Measurements from ENCODE around the gene SKAP2.

Gene SKAP2

DNA sequence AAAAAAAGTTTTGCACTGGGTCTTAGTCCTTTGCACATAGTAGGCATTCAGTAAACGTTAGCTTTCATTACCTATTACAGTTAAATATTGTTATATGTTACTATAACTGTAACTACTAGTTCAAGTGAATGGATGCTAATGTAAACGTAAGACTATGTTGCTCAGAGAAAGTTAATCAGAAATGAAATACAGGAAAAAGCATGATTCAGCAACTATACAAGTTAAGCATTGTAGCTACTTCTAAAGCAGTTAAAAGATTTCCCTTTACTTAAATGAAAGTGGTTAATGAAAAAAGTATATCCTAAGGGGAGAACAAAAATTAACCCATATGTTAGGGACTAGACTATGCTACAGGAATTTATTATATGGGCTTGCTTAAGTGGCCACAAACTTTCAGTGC, 121.2 kb downstream of the SKAP2 start:
- no peak overlapping the region for H2BK15ac ChIP-seq (ENCODE audit: low read length)
- H4K91ac ChIP-seq (ENCODE audit: low read depth, low read length, poor library complexity): no peak overlapping the region

DNA sequence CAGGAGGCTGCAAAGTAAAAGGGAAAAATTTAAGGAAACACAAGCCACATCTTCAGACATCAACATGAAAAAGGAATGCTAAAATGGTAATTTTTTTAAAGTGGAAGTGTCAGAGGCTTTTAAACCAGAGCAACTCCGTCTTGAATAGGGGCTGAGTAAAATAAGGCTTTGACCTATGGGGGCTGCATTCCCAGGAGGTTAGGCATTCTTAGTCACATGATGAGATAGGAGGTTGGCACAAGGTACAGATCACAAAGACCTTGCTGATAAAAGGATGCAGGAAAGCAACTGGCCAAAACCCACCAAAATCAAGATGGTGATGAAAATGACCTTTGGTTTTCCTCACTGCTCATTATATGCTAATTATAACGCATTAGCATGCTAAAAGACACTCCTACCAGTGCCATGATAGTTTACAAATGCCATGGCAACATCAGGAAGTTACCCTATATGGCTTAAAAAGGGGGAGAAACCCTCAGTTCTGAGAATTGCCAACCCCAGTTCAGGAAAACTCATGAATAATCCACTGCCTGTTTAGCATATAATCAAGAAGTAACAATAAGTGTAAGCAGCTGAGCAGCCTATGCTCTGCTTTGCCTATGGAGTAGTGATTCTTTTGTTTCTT, 128.3 kb downstream of the SKAP2 start:
- no peak overlapping the region for H3K4me2 ChIP-seq (ENCODE audit: insufficient read depth, low read length, poor library complexity, severe bottlenecking)
- H3K14ac ChIP-seq (ENCODE audit: low read length): no peak overlapping the region
- H3K27me3 ChIP-seq (ENCODE audit: control insufficient read depth in 3 of 3, insufficient read depth in 3 of 3, low read depth in 1 of 3, low read length in 3 of 3): peaks cover 0 to under 1% (median 0%) of the 10 kb centered on the region in 3 experiments
- H3K9ac ChIP-seq (ENCODE audit: low read depth, low read length, poor library complexity): no peak overlapping the region
- H3K23ac ChIP-seq (ENCODE audit: low read depth, low read length, poor library complexity): no peak overlapping the region
- no peak overlapping the region for H2AK5ac ChIP-seq (ENCODE audit: low read depth, low read length)
- no peak overlapping the region for H2AFZ ChIP-seq (ENCODE audit: low read length)
- no peak overlapping the region for H3K4ac ChIP-seq (ENCODE audit: low read length)
- H3K27ac ChIP-seq (replicated peaks; ENCODE audit: low read length): no peak overlapping the region
- no peaks in the 10 kb centered on the region for H3K79me1 ChIP-seq (ENCODE audit: low read depth, low read length)
- WGBS, 2 donors (ENCODE audit: extremely low coverage in 2 of 2, insufficient read length in 2 of 2, insufficient replicate concordance in 1 of 2): no CpG with 5 or more reads among the region's 2 CpGs
- no peak overlapping the region for H2BK15ac ChIP-seq (ENCODE audit: low read length)
- no peaks in the 10 kb centered on the region for H3K36me3 ChIP-seq (replicated peaks in 1 of 2; ENCODE audit: control insufficient read depth in 2 of 2, insufficient read depth in 2 of 2, low read length in 2 of 2)
- H3K4me1 ChIP-seq (ENCODE audit: control insufficient read depth in 2 of 2, insufficient read depth in 1 of 2, low read depth in 1 of 2, low read length in 2 of 2): peaks cover 0 to 6% of the 10 kb centered on the region in 2 donors
- no peak overlapping the region for H4K8ac ChIP-seq (ENCODE audit: low read depth, low read length)
- no peak overlapping the region for H2BK120ac ChIP-seq (ENCODE audit: low read depth, low read length)
- no peak overlapping the region for H2BK5ac ChIP-seq (ENCODE audit: low read length)
- no peak overlapping the region for H3K4me3 ChIP-seq (ENCODE audit: low read length in 2 of 2)
- no peaks in the 10 kb centered on the region for H3K9me3 ChIP-seq (replicated peaks in 1 of 2; ENCODE audit: control insufficient read depth in 2 of 2, insufficient read depth in 1 of 2, low read depth in 1 of 2, low read length in 2 of 2)
- no peak for DNase-seq (ENCODE audit: low spot score)
- no peak overlapping the region for H2BK12ac ChIP-seq (ENCODE audit: low read length)
- H4K91ac ChIP-seq (ENCODE audit: low read depth, low read length, poor library complexity): no peak overlapping the region
- H3K18ac ChIP-seq (ENCODE audit: low read length): no peak overlapping the region

More for the DNA sequence above, 121.2 kb downstream of the SKAP2 start:
- no peaks in the 10 kb centered on the region for H3K4me1 ChIP-seq (ENCODE audit: control insufficient read depth in 2 of 2, insufficient read depth in 1 of 2, low read depth in 1 of 2, low read length in 2 of 2)
- no peak overlapping the region for H2BK120ac ChIP-seq (ENCODE audit: low read depth, low read length)
- no peak overlapping the region for H2AFZ ChIP-seq (ENCODE audit: low read length)
- H3K27me3 ChIP-seq (ENCODE audit: control insufficient read depth in 3 of 3, insufficient read depth in 3 of 3, low read depth in 1 of 3, low read length in 3 of 3): peaks cover 0 to 14% (median 0%) of the 10 kb centered on the region in 3 experiments
- no peak overlapping the region for H3K4me3 ChIP-seq (ENCODE audit: low read length in 2 of 2)
- no peak overlapping the region for H3K27ac ChIP-seq (replicated peaks; ENCODE audit: low read length)
- H3K4ac ChIP-seq (ENCODE audit: low read length): no peak overlapping the region
- H4K8ac ChIP-seq (ENCODE audit: low read depth, low read length): no peak overlapping the region
- no peak overlapping the region for H3K9ac ChIP-seq (ENCODE audit: low read depth, low read length, poor library complexity)
- H2BK5ac ChIP-seq (ENCODE audit: low read length): no peak overlapping the region
- DNase-seq (ENCODE audit: low spot score): no peak
- no peak overlapping the region for H3K14ac ChIP-seq (ENCODE audit: low read length)
- H3K36me3 ChIP-seq (replicated peaks in 1 of 2; ENCODE audit: control insufficient read depth in 2 of 2, insufficient read depth in 2 of 2, low read length in 2 of 2): no peaks in the 10 kb centered on the region
- no peak overlapping the region for H2BK12ac ChIP-seq (ENCODE audit: low read length)
- H3K23ac ChIP-seq (ENCODE audit: low read depth, low read length, poor library complexity): no peak overlapping the region
- no peaks in the 10 kb centered on the region for H3K9me3 ChIP-seq (replicated peaks in 1 of 2; ENCODE audit: control insufficient read depth in 2 of 2, insufficient read depth in 1 of 2, low read depth in 1 of 2, low read length in 2 of 2)
- WGBS, 2 donors (ENCODE audit: extremely low coverage in 2 of 2, insufficient read length in 2 of 2, insufficient replicate concordance in 1 of 2): no CpG with 5 or more reads among the region's 2 CpGs
- no peak overlapping the region for H2AK5ac ChIP-seq (ENCODE audit: low read depth, low read length)
- no peak overlapping the region for H3K4me2 ChIP-seq (ENCODE audit: insufficient read depth, low read length, poor library complexity, severe bottlenecking)
- H3K79me1 ChIP-seq (ENCODE audit: low read depth, low read length): no peaks in the 10 kb centered on the region
- no peak overlapping the region for H3K18ac ChIP-seq (ENCODE audit: low read length)

DNA sequence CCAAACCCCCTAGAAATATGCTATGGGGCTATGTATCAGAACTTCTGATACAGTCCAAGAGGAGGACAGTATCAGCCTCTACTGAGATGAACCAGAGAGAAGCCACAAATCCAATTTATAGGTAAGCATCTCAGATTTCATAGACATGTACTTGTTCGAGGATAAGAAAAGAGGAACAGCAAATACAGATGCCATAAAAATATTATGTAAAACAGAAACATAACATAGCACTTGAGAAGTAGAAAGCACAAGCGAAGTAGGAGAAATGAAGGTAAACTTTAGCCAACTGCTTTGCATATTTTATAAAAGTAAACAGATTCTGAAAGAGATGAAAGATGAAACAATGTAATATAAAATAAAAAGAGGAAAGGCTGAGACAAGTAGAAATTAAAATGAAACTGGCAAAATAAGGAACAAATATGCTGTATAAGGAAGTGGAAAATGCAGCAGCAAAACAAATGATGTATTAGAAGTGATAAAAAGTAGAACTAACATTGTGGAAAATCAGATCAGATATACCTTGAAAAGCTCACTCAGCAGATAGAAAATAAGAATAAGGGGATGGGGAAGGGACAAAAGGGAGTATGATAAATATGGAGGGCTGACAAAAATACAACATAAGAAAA, 135.1 kb downstream of the SKAP2 start:
- H3K18ac ChIP-seq (ENCODE audit: low read length): no peak overlapping the region
- H2BK12ac ChIP-seq (ENCODE audit: low read length): no peak overlapping the region
- H3K9ac ChIP-seq (ENCODE audit: low read depth, low read length, poor library complexity): no peak overlapping the region
- no peak overlapping the region for H3K27ac ChIP-seq (replicated peaks; ENCODE audit: low read length)
- H3K4ac ChIP-seq (ENCODE audit: low read length): no peak overlapping the region
- no peak overlapping the region for H4K8ac ChIP-seq (ENCODE audit: low read depth, low read length)
- no peaks in the 10 kb centered on the region for H3K36me3 ChIP-seq (replicated peaks in 1 of 2; ENCODE audit: control insufficient read depth in 2 of 2, insufficient read depth in 2 of 2, low read length in 2 of 2)
- H3K4me2 ChIP-seq (ENCODE audit: insufficient read depth, low read length, poor library complexity, severe bottlenecking): no peak overlapping the region
- no peak overlapping the region for H2AK5ac ChIP-seq (ENCODE audit: low read depth, low read length)
- no CpG with 5 or more reads among the region's 2 CpGs for WGBS, 2 donors (ENCODE audit: extremely low coverage in 2 of 2, insufficient read length in 2 of 2, insufficient replicate concordance in 1 of 2)
- no peak overlapping the region for H2BK120ac ChIP-seq (ENCODE audit: low read depth, low read length)
- H3K79me1 ChIP-seq (ENCODE audit: low read depth, low read length): no peaks in the 10 kb centered on the region
- H3K4me3 ChIP-seq (ENCODE audit: low read length in 2 of 2): no peak overlapping the region
- no peak for DNase-seq (ENCODE audit: low spot score)
- H3K23ac ChIP-seq (ENCODE audit: low read depth, low read length, poor library complexity): no peak overlapping the region
- no peak overlapping the region for H2BK5ac ChIP-seq (ENCODE audit: low read length)
- peaks cover 0 to 4% (median 0%) of the 10 kb centered on the region in 3 experiments for H3K27me3 ChIP-seq (ENCODE audit: control insufficient read depth in 3 of 3, insufficient read depth in 3 of 3, low read depth in 1 of 3, low read length in 3 of 3)
- no peak overlapping the region for H3K14ac ChIP-seq (ENCODE audit: low read length)
- H2AFZ ChIP-seq (ENCODE audit: low read length): no peak overlapping the region
- H3K9me3 ChIP-seq (replicated peaks in 1 of 2; ENCODE audit: control insufficient read depth in 2 of 2, insufficient read depth in 1 of 2, low read depth in 1 of 2, low read length in 2 of 2): no peaks in the 10 kb centered on the region
- H4K91ac ChIP-seq (ENCODE audit: low read depth, low read length, poor library complexity): no peak overlapping the region
- no peaks in the 10 kb centered on the region for H3K4me1 ChIP-seq (ENCODE audit: control insufficient read depth in 2 of 2, insufficient read depth in 1 of 2, low read depth in 1 of 2, low read length in 2 of 2)
- no peak overlapping the region for H2BK15ac ChIP-seq (ENCODE audit: low read length)

DNA sequence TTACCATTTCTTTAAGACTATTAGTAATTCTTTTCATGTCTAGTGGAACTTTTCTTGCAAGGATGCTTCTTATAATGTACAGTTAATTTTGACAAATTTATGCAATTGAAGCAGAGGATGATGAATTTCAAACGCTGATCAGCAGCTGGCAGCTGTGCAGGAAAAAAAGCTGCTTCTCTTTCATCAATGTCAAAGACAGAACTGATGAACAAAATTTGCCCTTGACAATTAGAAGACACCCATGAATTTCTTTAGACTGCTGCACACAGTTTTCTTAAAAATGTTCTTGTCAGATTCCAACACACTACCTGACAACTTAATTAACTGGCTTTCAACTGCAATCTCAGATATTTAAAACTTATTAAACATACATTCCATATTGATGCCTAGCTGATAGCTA, 138.3 kb downstream of the SKAP2 start:
- Histone ChIP-seq H3K9ac (ENCODE audit: low read depth, low read length, poor library complexity) (no peak overlapping the region), H3K36me3 (replicated peaks in 1 of 2; ENCODE audit: control insufficient read depth in 2 of 2, insufficient read depth in 2 of 2, low read length in 2 of 2) (no peaks in the 10 kb centered on the region), H4K91ac (ENCODE audit: low read depth, low read length, poor library complexity) (no peak overlapping the region), H2BK120ac (ENCODE audit: low read depth, low read length) (no peak overlapping the region), H3K4ac (ENCODE audit: low read length) (no peak overlapping the region), H3K4me1 (ENCODE audit: control insufficient read depth in 2 of 2, insufficient read depth in 1 of 2, low read depth in 1 of 2, low read length in 2 of 2) (no peaks in the 10 kb centered on the region), H3K27me3 (ENCODE audit: control insufficient read depth in 3 of 3, insufficient read depth in 3 of 3, low read depth in 1 of 3, low read length in 3 of 3) (peaks cover 0 to 2% (median 0%) of the 10 kb centered on the region in 3 experiments), H2BK15ac (ENCODE audit: low read length) (no peak overlapping the region), H3K4me3 (ENCODE audit: low read length in 2 of 2) (no peak overlapping the region), H3K9me3 (replicated peaks in 1 of 2; ENCODE audit: control insufficient read depth in 2 of 2, insufficient read depth in 1 of 2, low read depth in 1 of 2, low read length in 2 of 2) (no peaks in the 10 kb centered on the region), H3K4me2 (ENCODE audit: insufficient read depth, low read length, poor library complexity, severe bottlenecking) (no peak overlapping the region), H3K27ac (replicated peaks; ENCODE audit: low read length) (no peak overlapping the region), H2BK12ac (ENCODE audit: low read length) (no peak overlapping the region), H2AK5ac (ENCODE audit: low read depth, low read length) (no peak overlapping the region), H2AFZ (ENCODE audit: low read length) (no peak overlapping the region), H3K18ac (ENCODE audit: low read length) (no peak overlapping the region), H2BK5ac (ENCODE audit: low read length) (no peak overlapping the region), H3K79me1 (ENCODE audit: low read depth, low read length) (no peaks in the 10 kb centered on the region), H4K8ac (ENCODE audit: low read depth, low read length) (no peak overlapping the region), H3K23ac (ENCODE audit: low read depth, low read length, poor library complexity) (no peak overlapping the region), H3K14ac (ENCODE audit: low read length) (no peak overlapping the region)
- DNase-seq (ENCODE audit: low spot score): no peak
- WGBS, 2 donors (ENCODE audit: extremely low coverage in 2 of 2, insufficient read length in 2 of 2, insufficient replicate concordance in 1 of 2): no CpG with 5 or more reads among the region's 1 CpG

Measured in neuronal stem cell (in vitro differentiated cells).